ENCODE results near the gene GNA14. TPM values are rescaled to one million over a fixed set of nuclear protein-coding genes. Genes with fewer than 3 reads are reported as not detected.

The GNA14 gene
- total and polyA plus RNA-seq, 8 donors = 4.3 to 12.8 (median 10.1) TPM

GRCh38 chr9:77533671-77534070, 114.5 kb downstream of the GNA14 start:
- Histone ChIP-seq H3K4me1 (no peaks in the 10 kb centered on the region), H3K27me3 (no peaks in the 10 kb centered on the region), H3K27ac (peak overlapping the region in 1 of 2 donors; percentile 55), H3K9me3 (no peaks in the 10 kb centered on the region), H3K36me3 (no peaks in the 10 kb centered on the region), H3K4me3 (no peak overlapping the region)
- ATAC-seq = no peak
- no peak for TF ChIP-seq CTCF (IDR thresholded peaks at IDR 0.05)
- no peak for DNase-seq
- intact Hi-C loops (cut with DNase I) = no loop called here

- intact Hi-C loops (cut with DNase I) = no loop called here
- no peak for TF ChIP-seq CTCF (IDR thresholded peaks at IDR 0.05)
Observed at GRCh38 chr9:77532607-77533006, 115.5 kb downstream of the GNA14 start.

GRCh38 chr9:77531400-77531799, 116.7 kb downstream of the GNA14 start:
- no peak overlapping the region for H3K27ac ChIP-seq
- TF ChIP-seq CTCF (IDR thresholded peaks at IDR 0.05) = no peak
- no peak for ATAC-seq
- intact Hi-C loops (cut with DNase I) = no loop called here
- H3K27me3 ChIP-seq = no peaks in the 10 kb centered on the region
- H3K9me3 ChIP-seq = no peaks in the 10 kb centered on the region
- H3K36me3 ChIP-seq = no peaks in the 10 kb centered on the region
- H3K4me3 ChIP-seq = no peak overlapping the region
- DNase-seq = no peak
- H3K4me1 ChIP-seq = no peaks in the 10 kb centered on the region

More at GRCh38 chr9:77532607-77533006, 115.5 kb downstream of the GNA14 start:
- no peaks in the 10 kb centered on the region for H3K36me3 ChIP-seq
- H3K4me1 ChIP-seq = no peaks in the 10 kb centered on the region
- no peak for DNase-seq
- H3K27ac ChIP-seq = no peak overlapping the region
- H3K9me3 ChIP-seq = no peaks in the 10 kb centered on the region
- H3K4me3 ChIP-seq = no peak overlapping the region
- no peaks in the 10 kb centered on the region for H3K27me3 ChIP-seq
- ATAC-seq = no peak

GRCh38 chr9:77523891-77524290, 124.2 kb downstream of the GNA14 start:
- intact Hi-C loops (cut with DNase I) = no loop called here
- H3K27me3 ChIP-seq = no peaks in the 10 kb centered on the region
- H3K9me3 ChIP-seq = no peaks in the 10 kb centered on the region
- H3K36me3 ChIP-seq = no peaks in the 10 kb centered on the region
- ATAC-seq = no peak
- no peak for TF ChIP-seq CTCF (IDR thresholded peaks at IDR 0.05)
- H3K4me3 ChIP-seq = no peak overlapping the region
- H3K4me1 ChIP-seq = no peaks in the 10 kb centered on the region
- no peak for DNase-seq
- H3K27ac ChIP-seq = no peak overlapping the region

- Histone ChIP-seq H3K9me3 (no peaks in the 10 kb centered on the region), H3K4me1 (no peaks in the 10 kb centered on the region), H3K27ac (no peak overlapping the region), H3K4me3 (no peak overlapping the region), H3K36me3 (no peaks in the 10 kb centered on the region), H3K27me3 (no peaks in the 10 kb centered on the region)
- ATAC-seq = no peak
- TF ChIP-seq CTCF (IDR thresholded peaks at IDR 0.05) = no peak
- intact Hi-C loops (cut with DNase I) = no loop called here
- DNase-seq = no peak
Observed at GRCh38 chr9:77521091-77521490, 127.0 kb downstream of the GNA14 start.
